Upper lobe of left lung (tissue), 6 donors: ENCODE measurements around the gene ARHGEF12. TPM values are rescaled to one million over a fixed set of nuclear protein-coding genes. Genes with fewer than 3 reads are reported as not detected.
A peak's percentile ranks its signal among the peaks of the same experiment; 100 is the strongest.

Experiments
- ATAC-seq, 2 donors: fragments of 200-7000 bp; cut with Tn5 transposase; one replicate each; pipeline ENCODE4 v1.9.1; 2022; ENCODE audit warnings: mild to moderate bottlenecking in 2 of 2, moderate library complexity in 2 of 2; ENCODE audit not compliant: low FRiP score in 2 of 2
- DNase-seq, 2 donors: peaks; one replicate each; pipeline ENCODE4 v3.0.0-alpha.2; 2019 to 2020
- H3K27ac ChIP-seq, 4 donors: fragments of 200-600 bp; sonication (generic); one replicate each; pipeline ENCODE4 v1.5.1; 2016 to 2019
- H3K27me3 ChIP-seq, 4 donors: fragments of 200-600 bp; sonication (generic); one replicate each; pipeline ENCODE4 v1.5.1; 2017 to 2019
- H3K36me3 ChIP-seq, 4 donors: fragments of 200-600 bp; sonication (generic); one replicate each; pipeline ENCODE4 v1.5.1; 2016 to 2019
- H3K4me1 ChIP-seq, 4 donors: fragments of 200-600 bp; sonication (generic); one replicate each; pipeline ENCODE4 v1.5.1; 2018 to 2019
- H3K4me3 ChIP-seq, 4 donors: fragments of 200-600 bp; sonication (generic); one replicate each; pipeline ENCODE4 v1.5.1; 2017 to 2019; ENCODE audit warnings: mild to moderate bottlenecking in 2 of 4, moderate library complexity in 1 of 4
- H3K9me3 ChIP-seq, 4 donors: fragments of 200-600 bp; sonication (generic); one replicate each; pipeline ENCODE4 v1.5.1; 2018 to 2019
- CTCF ChIP-seq, 6 experiments: fragments of 450-650 bp in 4 of 6; fragments of 200-600 bp in 2 of 6; sonication (generic) in 2 of 6; IDR thresholded peaks; one replicate each; pipeline ENCODE4 v1.5.1; 2016 to 2019; ENCODE audit warnings: antibody characterized with exemption in 6 of 6
- EP300 ChIP-seq, 4 donors: sonication (generic); formaldehyde crosslinking; IDR thresholded peaks; one replicate each; pipeline ENCODE4 v1.5.1; 2017; ENCODE audit warnings: antibody characterized with exemption in 4 of 4, control low read depth in 2 of 4
- POLR2A ChIP-seq, 4 donors: fragments of 450-650 bp; IDR thresholded peaks; one replicate each; pipeline ENCODE4 v1.5.1; 2016 to 2017; ENCODE audit warnings: antibody characterized with exemption in 4 of 4, mild to moderate bottlenecking in 2 of 4
- POLR2AphosphoS5 ChIP-seq, 2 donors: sonication (generic); formaldehyde crosslinking; IDR thresholded peaks; one replicate each; pipeline ENCODE4 v1.5.1; 2017; ENCODE audit warnings: antibody characterized with exemption in 2 of 2
- WGBS, 2 donors: methylation state at CpG; one replicate each; pipeline ENCODE4 v1.1.5; 2017 to 2018; 5-methylcytosine and 5-hydroxymethylcytosine counted together
- total RNA-seq, 6 donors: library from RNA; depleted of rRNA in 4 of 6; stranded (reverse); fragments of >200 nt in 4 of 6; gene quantifications; one replicate each; pipeline versions ENCODE4 v1.1.0 to v1.2.1, GENCODE V29; 2016 to 2021
- donor health status: DM: no; HTN: no; CAD: no; lungs with moderate emphysema.
- donor health status: DM: no; HTN: yes; CAD: no; lungs with severe emphysema.

The ARHGEF12 gene
- total RNA-seq, 6 donors from 2014 or later = 90.1 to 170 (median 106) TPM

- 72% methylated on average over 3 of the region's 3 CpGs for WGBS, 2 donors
These were observed 89.3 kb downstream of the ARHGEF12 start for GRCh38 chr11:120425527-120425926.

GRCh38 chr11:120430146-120430545, 93.9 kb downstream of the ARHGEF12 start:
- ATAC-seq (no peak), DNase-seq (no peak)
- H3K27ac ChIP-seq = no peak overlapping the region

More at GRCh38 chr11:120425527-120425926, 89.3 kb downstream of the ARHGEF12 start:
- H3K27ac ChIP-seq = no peak overlapping the region
- H3K27me3 ChIP-seq = no peaks in the 10 kb centered on the region
- peaks cover 0 to 7% (median 2%) of the 10 kb centered on the region in 4 donors for H3K4me1 ChIP-seq
- no peak for ATAC-seq
- no peak for TF ChIP-seq POLR2A (IDR thresholded peaks at IDR 0.05)
- TF ChIP-seq EP300 (IDR thresholded peaks at IDR 0.05) = no peak
- TF ChIP-seq POLR2AphosphoS5 (IDR thresholded peaks at IDR 0.05) = no peak
- TF ChIP-seq CTCF (IDR thresholded peaks at IDR 0.05) = no peak
- peaks cover 0 to 31% (median 5%) of the 10 kb centered on the region in 4 donors for H3K36me3 ChIP-seq
- DNase-seq = no peak
- H3K9me3 ChIP-seq = no peaks in the 10 kb centered on the region
- no peak overlapping the region for H3K4me3 ChIP-seq

GRCh38 chr11:120431633-120432032, 95.4 kb downstream of the ARHGEF12 start:
- 86 to 96% methylated on average over 3 of the region's 3 CpGs for WGBS, 2 donors
- Histone ChIP-seq H3K27me3 (no peaks in the 10 kb centered on the region), H3K36me3 (peaks cover 0 to 24% (median 2%) of the 10 kb centered on the region in 4 donors), H3K4me3 (no peak overlapping the region), H3K9me3 (no peaks in the 10 kb centered on the region), H3K4me1 (peaks cover 8 to 16% (median 11%) of the 10 kb centered on the region in 4 donors), H3K27ac (peak overlapping the region; percentile 12 to 65 (median 20))
- TF ChIP-seq POLR2AphosphoS5 (IDR thresholded peaks at IDR 0.05) (no peak), POLR2A (IDR thresholded peaks at IDR 0.05) (no peak), EP300 (IDR thresholded peaks at IDR 0.05) (no peak), CTCF (IDR thresholded peaks at IDR 0.05) (peak in 1 of 6 experiments; percentile 12)
- no peak for DNase-seq
- ATAC-seq = peak in 1 of 2 donors; percentile 67

More at GRCh38 chr11:120430146-120430545, 93.9 kb downstream of the ARHGEF12 start:
- Histone ChIP-seq H3K4me1 (peaks cover 8 to 16% (median 11%) of the 10 kb centered on the region in 4 donors), H3K4me3 (no peak overlapping the region), H3K9me3 (no peaks in the 10 kb centered on the region), H3K27me3 (no peaks in the 10 kb centered on the region), H3K36me3 (peaks cover 0 to 16% (median 2%) of the 10 kb centered on the region in 4 donors)
- no peak for TF ChIP-seq POLR2AphosphoS5 (IDR thresholded peaks at IDR 0.05)
- no peak for TF ChIP-seq POLR2A (IDR thresholded peaks at IDR 0.05)
- no peak for TF ChIP-seq EP300 (IDR thresholded peaks at IDR 0.05)
- TF ChIP-seq CTCF (IDR thresholded peaks at IDR 0.05) = no peak

- TF ChIP-seq CTCF (IDR thresholded peaks at IDR 0.05) (no peak), EP300 (IDR thresholded peaks at IDR 0.05) (peak in 2 of 4 donors; percentile 9 to 40), POLR2AphosphoS5 (IDR thresholded peaks at IDR 0.05) (peak in 1 of 2 donors; percentile 54), POLR2A (IDR thresholded peaks at IDR 0.05) (no peak)
- Histone ChIP-seq H3K36me3 (peaks cover 0 to 29% (median 3%) of the 10 kb centered on the region in 4 donors), H3K4me1 (peaks cover 8 to 16% (median 11%) of the 10 kb centered on the region in 4 donors), H3K4me3 (no peak overlapping the region), H3K27ac (peak overlapping the region; percentile 13 to 65 (median 26)), H3K27me3 (no peaks in the 10 kb centered on the region), H3K9me3 (no peaks in the 10 kb centered on the region)
- ATAC-seq (peak; percentile 91), DNase-seq (peak in 1 of 2 donors; percentile 49)
- 41 to 43% methylated on average over 4 of the region's 4 CpGs for WGBS, 2 donors
These were observed 96.1 kb downstream of the ARHGEF12 start for GRCh38 chr11:120432056-120433018.
